Hepatocyte (in vitro differentiated cells): Measurements from ENCODE around the gene LGALS9C.
"Not testable (repeated sequence)": the region's sequence is repeated elsewhere in the genome, so short reads cannot be mapped to it uniquely, and the experiment has no call there.

Experiments
- CTCF ChIP-seq: fragments of 200-600 bp; sonication (generic); IDR thresholded peaks from 2 replicates; pipeline ENCODE4 v1.5.1; 2016; ENCODE audit warnings: antibody characterized with exemption, mild to moderate bottlenecking; ENCODE audit not compliant: poor library complexity
- EZH2 ChIP-seq: fragments of 200-600 bp; sonication (generic); IDR thresholded peaks from 2 replicates; pipeline ENCODE4 v1.6.1; 2016; ENCODE audit warnings: antibody characterized with exemption, mild to moderate bottlenecking, borderline replicate concordance
- EZH2phosphoT487 ChIP-seq: fragments of 200-600 bp; sonication (generic); IDR thresholded peaks from one replicate; pipeline ENCODE4 v1.6.1; 2018; ENCODE audit warnings: antibody characterized with exemption, mild to moderate bottlenecking, low read depth, moderate library complexity; ENCODE audit not compliant: unreplicated experiment, severe bottlenecking

DNA sequence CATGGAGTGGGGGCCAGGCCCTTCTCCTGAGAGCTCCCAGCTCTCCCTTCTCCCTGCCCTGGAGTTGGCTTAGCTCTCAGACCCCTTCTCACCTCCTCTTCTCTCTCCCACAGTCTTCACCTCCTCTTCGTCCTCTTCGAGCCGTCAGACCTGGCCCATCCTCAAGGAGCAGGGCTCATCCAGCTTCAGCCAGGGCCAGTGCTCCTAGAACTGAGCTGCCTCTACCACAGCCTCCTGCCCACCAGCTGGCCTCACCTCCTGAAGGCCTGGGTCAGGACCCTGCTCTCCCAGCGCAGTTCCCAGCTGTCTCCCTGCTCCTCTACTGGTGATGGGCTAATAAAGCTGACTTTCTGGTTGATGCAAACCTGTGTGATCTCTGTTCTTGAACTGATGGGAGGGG is 34.1 kb upstream of the LGALS9C start:
- not testable (repeated sequence) for TF ChIP-seq EZH2phosphoT487, CTCF, EZH2
